HG02623 (cell line): ENCODE results near the gene RMDN2.
A peak's percentile ranks its signal among the peaks of the same experiment; 100 is the strongest.

Source experiments
- ATAC-seq: cut with Tn5 transposase; IDR thresholded peaks from one replicate; pipeline ENCODE4 v1.9.1; 2021; ENCODE audit warnings: moderate library complexity; ENCODE audit not compliant: unreplicated experiment

RMDN2 gene

GRCh38 chr2:37925063-37925897 is at the start of gene RMDN2:
Gene RMDN2, plus strand, starts transcription at chr2:37925287. Its CDS starts 3,991 bp downstream, at chr2:37929278.
- ATAC-seq = peak; percentile 86

- no peak for ATAC-seq
These were observed 49.6 kb upstream of the RMDN2 start for GRCh38 chr2:37875403-37875906.

- ATAC-seq = no peak
These were observed 48.9 kb upstream of the RMDN2 start for GRCh38 chr2:37876227-37876626.

GRCh38 chr2:37877457-37878315 is 47.4 kb upstream of the RMDN2 start:
- no peak for ATAC-seq

- ATAC-seq = no peak
These were observed 46.6 kb upstream of the RMDN2 start for GRCh38 chr2:37878536-37878935.

GRCh38 chr2:37880551-37880950 is 44.5 kb upstream of the RMDN2 start:
- ATAC-seq = no peak

- no peak for ATAC-seq
These were observed 43.7 kb upstream of the RMDN2 start for GRCh38 chr2:37881397-37881796.

GRCh38 chr2:37882036-37882435 is 43.1 kb upstream of the RMDN2 start:
- ATAC-seq = no peak

GRCh38 chr2:37883518-37883917 is 41.6 kb upstream of the RMDN2 start:
- ATAC-seq = no peak

- ATAC-seq = no peak
These were observed 39.6 kb upstream of the RMDN2 start for GRCh38 chr2:37885329-37885993.

GRCh38 chr2:37886745-37887144 is 38.3 kb upstream of the RMDN2 start:
- ATAC-seq = no peak

- no peak for ATAC-seq
These were observed 37.8 kb upstream of the RMDN2 start for GRCh38 chr2:37887286-37887685.

- no peak for ATAC-seq
These were observed 34.1 kb upstream of the RMDN2 start for GRCh38 chr2:37890893-37891495.

- no peak for ATAC-seq
These were observed 33.1 kb upstream of the RMDN2 start for GRCh38 chr2:37891846-37892435.

GRCh38 chr2:37892436-37893114 is 32.5 kb upstream of the RMDN2 start:
- peak; percentile 67 for ATAC-seq

GRCh38 chr2:37893327-37893726 is 31.8 kb upstream of the RMDN2 start:
- ATAC-seq = no peak

- no peak for ATAC-seq
These were observed 31.0 kb upstream of the RMDN2 start for GRCh38 chr2:37894047-37894446.

- no peak for ATAC-seq
These were observed 30.5 kb upstream of the RMDN2 start for GRCh38 chr2:37894601-37895000.

GRCh38 chr2:37895140-37895539 is 29.9 kb upstream of the RMDN2 start:
- ATAC-seq = no peak

GRCh38 chr2:37896319-37896718 is 28.8 kb upstream of the RMDN2 start:
- ATAC-seq = no peak
